Mesothelial cell of epicardium (in vitro differentiated cells): ENCODE data around the gene DOCK2. TPM values are rescaled to one million over a fixed set of nuclear protein-coding genes. Genes with fewer than 3 reads are reported as not detected.
"Not testable (repeated sequence)": the region's sequence is repeated elsewhere in the genome, so short reads cannot be mapped to it uniquely, and the experiment has no call there.

Experiments used
- DNase-seq, 2 experiments: peaks; one replicate each; pipeline ENCODE4 v3.0.0; 2021; ENCODE audit warnings: low spot score in 2 of 2; ENCODE audit not compliant: unreplicated experiment in 2 of 2
- H3K27ac Mint-ChIP-seq: 2 replicates; pipeline ENCODE4 v1.8.0; 2021; ENCODE audit warnings: mixed read lengths
- H3K27me3 Mint-ChIP-seq: 2 replicates; pipeline ENCODE4 v1.8.0; 2021; ENCODE audit warnings: low read depth, mixed read lengths
- H3K36me3 Mint-ChIP-seq: 2 replicates; pipeline ENCODE4 v1.8.0; 2021; ENCODE audit warnings: mixed read lengths
- H3K4me1 Mint-ChIP-seq: 2 replicates; pipeline ENCODE4 v1.8.0; 2021; ENCODE audit warnings: mixed read lengths
- H3K4me3 Mint-ChIP-seq: 2 replicates; pipeline ENCODE4 v1.8.0; 2021; ENCODE audit warnings: mild to moderate bottlenecking, moderate library complexity, mixed read lengths
- H3K9me3 Mint-ChIP-seq: 2 replicates; pipeline ENCODE4 v1.8.0; 2021; ENCODE audit warnings: mixed read lengths
- total RNA-seq: library from RNA; stranded (reverse); gene quantifications from 3 replicates; pipeline ENCODE4 v1.2.1, GENCODE V29; 2021
- TF ChIP-seq, protein P1 (sequence below): fragments of 200-600 bp; sonication (generic); IDR thresholded peaks from one replicate; pipeline ENCODE4 v1.5.0; 2021; ENCODE audit warnings: antibody characterized with exemption; ENCODE audit not compliant: unreplicated experiment

Gene DOCK2
- total RNA-seq, 1 donor from 2014 or later: 0.25 TPM

- no peak overlapping the region for H3K27ac Mint-ChIP-seq
- DNase-seq: no peak
- H3K9me3 Mint-ChIP-seq: no peaks in the 10 kb centered on the region
- H3K4me1 Mint-ChIP-seq: peaks cover 17% of the 10 kb centered on the region
- H3K36me3 Mint-ChIP-seq: no peaks in the 10 kb centered on the region
- peaks cover 61% of the 10 kb centered on the region for H3K27me3 Mint-ChIP-seq
- no peak overlapping the region for H3K4me3 Mint-ChIP-seq
- TF ChIP-seq, protein P1, sequence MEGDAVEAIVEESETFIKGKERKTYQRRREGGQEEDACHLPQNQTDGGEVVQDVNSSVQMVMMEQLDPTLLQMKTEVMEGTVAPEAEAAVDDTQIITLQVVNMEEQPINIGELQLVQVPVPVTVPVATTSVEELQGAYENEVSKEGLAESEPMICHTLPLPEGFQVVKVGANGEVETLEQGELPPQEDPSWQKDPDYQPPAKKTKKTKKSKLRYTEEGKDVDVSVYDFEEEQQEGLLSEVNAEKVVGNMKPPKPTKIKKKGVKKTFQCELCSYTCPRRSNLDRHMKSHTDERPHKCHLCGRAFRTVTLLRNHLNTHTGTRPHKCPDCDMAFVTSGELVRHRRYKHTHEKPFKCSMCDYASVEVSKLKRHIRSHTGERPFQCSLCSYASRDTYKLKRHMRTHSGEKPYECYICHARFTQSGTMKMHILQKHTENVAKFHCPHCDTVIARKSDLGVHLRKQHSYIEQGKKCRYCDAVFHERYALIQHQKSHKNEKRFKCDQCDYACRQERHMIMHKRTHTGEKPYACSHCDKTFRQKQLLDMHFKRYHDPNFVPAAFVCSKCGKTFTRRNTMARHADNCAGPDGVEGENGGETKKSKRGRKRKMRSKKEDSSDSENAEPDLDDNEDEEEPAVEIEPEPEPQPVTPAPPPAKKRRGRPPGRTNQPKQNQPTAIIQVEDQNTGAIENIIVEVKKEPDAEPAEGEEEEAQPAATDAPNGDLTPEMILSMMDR: no peak
These were observed 169.0 kb downstream of the DOCK2 start for GRCh38 chr5:169805937-169806700.

GRCh38 chr5:169808118-169808581 is 171.1 kb downstream of the DOCK2 start:
- Mint-ChIP-seq H3K36me3 (no peaks in the 10 kb centered on the region), H3K9me3 (no peaks in the 10 kb centered on the region), H3K4me3 (no peak overlapping the region), H3K4me1 (peaks cover 10% of the 10 kb centered on the region), H3K27me3 (peaks cover 64% of the 10 kb centered on the region), H3K27ac (no peak overlapping the region)
- DNase-seq: no peak
- TF ChIP-seq, protein P1: no peak

DNA sequence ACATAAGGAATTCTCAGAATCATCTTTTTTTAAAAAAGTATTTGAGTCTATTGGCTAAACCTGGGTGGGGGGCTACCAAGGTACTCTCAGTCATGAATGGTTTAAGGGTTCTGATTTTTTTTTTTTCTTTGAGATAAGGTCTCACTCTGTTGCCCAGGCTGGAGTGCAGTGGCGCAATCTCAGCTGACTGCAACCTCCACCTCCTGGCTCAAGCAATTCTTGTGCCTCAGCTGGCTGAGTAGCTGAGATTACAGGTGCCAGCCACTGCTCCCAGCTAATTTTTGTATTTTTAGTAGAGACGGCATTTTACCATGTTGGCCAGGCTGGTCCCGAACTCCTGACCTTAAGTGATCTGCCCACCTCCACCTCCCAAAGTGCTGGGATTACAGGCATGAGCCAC is 171.8 kb downstream of the DOCK2 start:
- not testable (repeated sequence) for H3K9me3 Mint-ChIP-seq, H3K4me1 Mint-ChIP-seq, DNase-seq, H3K4me3 Mint-ChIP-seq, H3K27ac Mint-ChIP-seq, H3K36me3 Mint-ChIP-seq
- peaks cover 65% of the 10 kb centered on the region for H3K27me3 Mint-ChIP-seq

DNA sequence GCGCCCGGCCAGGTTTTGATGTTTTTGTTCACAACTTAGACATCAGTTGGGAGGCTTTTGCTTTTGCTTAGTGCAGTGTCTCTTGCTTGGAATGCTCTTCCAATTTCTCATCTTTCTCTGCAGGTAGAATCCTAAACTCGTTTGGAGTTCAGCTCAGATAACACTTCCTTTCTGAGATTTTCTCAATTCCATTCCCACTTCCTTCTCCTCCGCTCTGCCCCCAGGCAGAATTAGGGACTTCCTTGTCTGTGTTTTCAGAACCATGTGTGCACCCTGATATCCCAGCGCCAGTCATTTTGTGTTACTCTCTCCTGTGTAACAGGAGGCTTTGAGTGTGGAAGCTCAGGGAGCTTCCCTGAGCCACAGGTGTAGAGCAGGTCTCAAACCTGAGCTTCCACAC is 172.2 kb downstream of the DOCK2 start:
- DNase-seq: no peak
- no peak overlapping the region for H3K4me3 Mint-ChIP-seq
- TF ChIP-seq, protein P1: no peak
- H3K9me3 Mint-ChIP-seq: peaks cover 3% of the 10 kb centered on the region
- H3K36me3 Mint-ChIP-seq: no peaks in the 10 kb centered on the region
- peaks cover 67% of the 10 kb centered on the region for H3K27me3 Mint-ChIP-seq
- no peak overlapping the region for H3K27ac Mint-ChIP-seq
- H3K4me1 Mint-ChIP-seq: peaks cover 5% of the 10 kb centered on the region

DNA sequence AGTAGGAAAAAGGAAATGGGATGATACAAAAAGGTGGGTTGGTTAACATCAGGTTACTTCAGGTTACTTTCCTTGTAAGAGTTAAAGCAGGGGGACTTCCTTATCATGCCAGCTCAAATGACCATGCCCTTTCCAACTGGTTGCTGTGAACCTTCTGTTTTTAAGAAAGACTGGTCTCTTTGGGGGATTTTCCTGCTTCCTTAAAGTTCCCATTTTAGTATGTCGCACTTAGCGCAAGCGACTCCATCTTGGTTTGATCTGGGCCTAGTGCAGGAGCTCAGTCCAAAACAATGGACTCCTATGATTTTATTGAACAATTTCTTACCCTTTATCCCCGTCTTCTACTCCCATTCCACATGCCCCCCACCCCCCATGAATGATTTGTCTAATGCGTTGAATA is 173.4 kb downstream of the DOCK2 start:
- TF ChIP-seq, protein P1: no peak
- H3K9me3 Mint-ChIP-seq: peaks cover 4% of the 10 kb centered on the region
- H3K27me3 Mint-ChIP-seq: peaks cover 61% of the 10 kb centered on the region
- H3K4me1 Mint-ChIP-seq: peaks cover 5% of the 10 kb centered on the region
- DNase-seq: no peak
- no peak overlapping the region for H3K27ac Mint-ChIP-seq
- no peaks in the 10 kb centered on the region for H3K36me3 Mint-ChIP-seq
- H3K4me3 Mint-ChIP-seq: no peak overlapping the region

- H3K27me3 Mint-ChIP-seq: peaks cover 61% of the 10 kb centered on the region
- TF ChIP-seq, protein P1: no peak
- peaks cover 2% of the 10 kb centered on the region for H3K4me1 Mint-ChIP-seq
These were observed 173.9 kb downstream of the DOCK2 start for GRCh38 chr5:169811023-169811422.

More at GRCh38 chr5:169811023-169811422, 173.9 kb downstream of the DOCK2 start:
- H3K36me3 Mint-ChIP-seq: no peaks in the 10 kb centered on the region
- no peak for DNase-seq
- H3K27ac Mint-ChIP-seq: no peak overlapping the region
- no peak overlapping the region for H3K4me3 Mint-ChIP-seq
- H3K9me3 Mint-ChIP-seq: peaks cover 4% of the 10 kb centered on the region
